GM19324 (cell line): Measurements from ENCODE around the gene HDAC11.
"Not testable (repeated sequence)": the region's sequence is repeated elsewhere in the genome, so short reads cannot be mapped to it uniquely, and the experiment has no call there.

ENCODE experiments used
- ATAC-seq: cut with Tn5 transposase; IDR thresholded peaks from one replicate; pipeline ENCODE4 v1.9.1; 2021; ENCODE audit warnings: mild to moderate bottlenecking, moderate library complexity; ENCODE audit not compliant: unreplicated experiment, low FRiP score

HDAC11 gene

GRCh38 chr3:13519006-13519791, 39.1 kb downstream of the HDAC11 start:
- no peak for ATAC-seq

- no peak for ATAC-seq
Measured at GRCh38 chr3:13520326-13520880, 40.3 kb downstream of the HDAC11 start.

GRCh38 chr3:13521309-13521708, 41.2 kb downstream of the HDAC11 start:
- ATAC-seq = no peak

- not testable (repeated sequence) for ATAC-seq
Measured at GRCh38 chr3:13521749-13522148, 41.6 kb downstream of the HDAC11 start.

- ATAC-seq = no peak
Measured at GRCh38 chr3:13522236-13522635, 42.1 kb downstream of the HDAC11 start.

- ATAC-seq = no peak
Measured at GRCh38 chr3:13524979-13525669, 45.0 kb downstream of the HDAC11 start.

GRCh38 chr3:13525827-13526625, 45.9 kb downstream of the HDAC11 start:
- no peak for ATAC-seq

GRCh38 chr3:13526626-13526949, 46.5 kb downstream of the HDAC11 start:
- no peak for ATAC-seq

- no peak for ATAC-seq
Measured at GRCh38 chr3:13528217-13528867, 48.2 kb downstream of the HDAC11 start.

GRCh38 chr3:13529196-13530112, 49.3 kb downstream of the HDAC11 start:
- ATAC-seq = no peak

GRCh38 chr3:13530241-13531009, 50.3 kb downstream of the HDAC11 start:
- ATAC-seq = no peak

GRCh38 chr3:13532085-13532484, 52.0 kb downstream of the HDAC11 start:
- no peak for ATAC-seq

GRCh38 chr3:13532631-13533030, 52.5 kb downstream of the HDAC11 start:
- no peak for ATAC-seq

- no peak for ATAC-seq
Measured at GRCh38 chr3:13533885-13534301, 53.8 kb downstream of the HDAC11 start.

- ATAC-seq = no peak
Measured at GRCh38 chr3:13535526-13535875, 55.4 kb downstream of the HDAC11 start.

- ATAC-seq = no peak
Measured at GRCh38 chr3:13535905-13536304, 55.8 kb downstream of the HDAC11 start.

GRCh38 chr3:13536432-13536831, 56.3 kb downstream of the HDAC11 start:
- no peak for ATAC-seq

GRCh38 chr3:13536832-13537231, 56.7 kb downstream of the HDAC11 start:
- ATAC-seq = no peak
